Spleen (tissue), 7 donors: Measurements from ENCODE around the gene DUSP8.

Source experiments
- CTCF ChIP-seq, 11 experiments: fragments of 200-600 bp in 7 of 11; fragments of 450-650 bp in 4 of 11; sonication (generic) in 4 of 11; IDR thresholded peaks in 8 of 11; conservative IDR thresholded peaks in 3 of 11; 1 replicate in 7 of 11; 2 replicates in 4 of 11; pipeline versions ENCODE4 v1.4.0 to v1.8.0; 2016 to 2021; ENCODE audit warnings: antibody characterized with exemption in 11 of 11, inconsistent platforms in 4 of 11, mild to moderate bottlenecking in 1 of 11
- POLR2A ChIP-seq, 3 donors: fragments of 450-650 bp; IDR thresholded peaks; one replicate each; pipeline ENCODE4 v1.5.1; 2017; ENCODE audit warnings: antibody characterized with exemption in 3 of 3, mild to moderate bottlenecking in 1 of 3
- POLR2AphosphoS5 ChIP-seq, 3 donors: sonication (generic); formaldehyde crosslinking; IDR thresholded peaks; one replicate each; pipeline ENCODE4 v1.5.1; 2017; ENCODE audit warnings: antibody characterized with exemption in 3 of 3
- donor health status: DM: no; HTN: no; CAD: no; lungs with moderate emphysema.
- donor health status: DM: no; HTN: no; CAD: no.
- donor health status: DM: no; HTN: no; CAD: no.

- no peak for TF ChIP-seq CTCF (IDR thresholded peaks at IDR 0.05 in 8 of 11, conservative IDR thresholded peaks at IDR 0.05 in 3 of 11)
- no peak for TF ChIP-seq POLR2AphosphoS5 (IDR thresholded peaks at IDR 0.05)
- TF ChIP-seq POLR2A (IDR thresholded peaks at IDR 0.05): no peak
These were observed 51.8 kb downstream of the DUSP8 start for GRCh38 chr11:1520209-1520662.
